ENCODE data around the gene BRD7.

BRD7 gene

DNA sequence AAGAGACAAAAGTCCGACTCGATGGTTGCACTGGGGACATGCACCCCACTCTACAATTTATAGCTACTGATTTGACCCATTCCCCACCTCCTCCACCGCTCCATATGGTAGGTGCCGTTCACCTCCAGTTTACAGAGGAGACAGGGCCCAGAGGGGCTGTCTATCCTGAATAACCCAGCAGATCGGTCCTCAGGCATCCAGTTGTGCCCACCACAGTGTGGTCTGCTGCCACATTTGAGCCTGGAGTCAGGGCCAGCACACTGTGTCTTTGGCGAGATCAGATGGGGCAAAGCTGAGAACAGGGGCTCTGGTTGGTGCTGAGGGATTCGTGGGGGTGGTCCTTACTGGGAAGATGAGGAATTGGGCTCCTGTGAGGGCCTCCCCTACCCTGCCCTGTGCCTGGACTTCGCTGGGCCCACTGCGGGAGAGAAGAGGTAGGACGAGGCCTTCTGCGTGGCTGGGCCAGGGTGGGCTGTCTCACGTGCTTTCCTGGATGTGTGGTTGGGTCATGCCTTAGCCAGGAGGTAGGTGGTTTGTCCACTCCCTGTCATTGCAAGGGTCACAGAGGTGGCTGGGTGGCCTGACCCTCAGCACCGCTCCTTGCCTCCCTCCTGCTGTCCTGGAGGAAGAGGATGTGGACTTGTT lies 99.6 kb downstream of the BRD7 start:
- TF ChIP-seq EZH2 (optimal IDR thresholded peaks at IDR 0.05; ENCODE audit: low read depth, low read length) (no peak), EZH2phosphoT487 (IDR thresholded peaks at IDR 0.05; ENCODE audit: low read length) (no peak), CTCF (IDR thresholded peaks at IDR 0.05; ENCODE audit: low read length) (no peak)
- no peak overlapping the region for H2AFZ ChIP-seq (ENCODE audit: low read length)
- no peaks in the 10 kb centered on the region for H3K9me2 ChIP-seq (replicated peaks; ENCODE audit: insufficient read depth, low read length)
- peaks cover 22% of the 10 kb centered on the region for H3K79me2 ChIP-seq (ENCODE audit: low read length)
- H3K9me3 ChIP-seq (replicated peaks; ENCODE audit: insufficient read depth, low read length) = no peaks in the 10 kb centered on the region
- no peaks in the 10 kb centered on the region for H4K20me1 ChIP-seq (ENCODE audit: insufficient read depth, low read length)
- no peak overlapping the region for H3K4me3 ChIP-seq (ENCODE audit: low read length)
- H3K4me1 ChIP-seq (ENCODE audit: low read length) = peaks cover 23% of the 10 kb centered on the region
- no peak overlapping the region for H3K4me2 ChIP-seq (ENCODE audit: low read depth, low read length)
- DNase-seq = no peak
- no peak overlapping the region for H3K9ac ChIP-seq (ENCODE audit: low read length)
- no peaks in the 10 kb centered on the region for H3K27me3 ChIP-seq (replicated peaks; ENCODE audit: insufficient read depth, low read length)
- no peaks in the 10 kb centered on the region for H3F3A ChIP-seq (ENCODE audit: insufficient read depth, low read length)
- no peaks in the 10 kb centered on the region for H3K36me3 ChIP-seq (replicated peaks; ENCODE audit: insufficient read depth, low read length)
- no peak overlapping the region for H3K27ac ChIP-seq (ENCODE audit: low read length)

- no peak for TF ChIP-seq EZH2 (optimal IDR thresholded peaks at IDR 0.05; ENCODE audit: low read depth, low read length)
- TF ChIP-seq CTCF (IDR thresholded peaks at IDR 0.05; ENCODE audit: low read length) = no peak
- TF ChIP-seq EZH2phosphoT487 (IDR thresholded peaks at IDR 0.05; ENCODE audit: low read length) = no peak
- DNase-seq = no peak
- H3K27me3 ChIP-seq (replicated peaks; ENCODE audit: insufficient read depth, low read length) = no peaks in the 10 kb centered on the region
- H3K4me2 ChIP-seq (ENCODE audit: low read depth, low read length) = no peak overlapping the region
- no peak overlapping the region for H3K4me3 ChIP-seq (ENCODE audit: low read length)
- H3K79me2 ChIP-seq (ENCODE audit: low read length) = peaks cover 22% of the 10 kb centered on the region
- H3K9me3 ChIP-seq (replicated peaks; ENCODE audit: insufficient read depth, low read length) = no peaks in the 10 kb centered on the region
- no peaks in the 10 kb centered on the region for H3F3A ChIP-seq (ENCODE audit: insufficient read depth, low read length)
- no peaks in the 10 kb centered on the region for H3K36me3 ChIP-seq (replicated peaks; ENCODE audit: insufficient read depth, low read length)
- H2AFZ ChIP-seq (ENCODE audit: low read length) = no peak overlapping the region
- H3K9me2 ChIP-seq (replicated peaks; ENCODE audit: insufficient read depth, low read length) = no peaks in the 10 kb centered on the region
- no peak overlapping the region for H3K9ac ChIP-seq (ENCODE audit: low read length)
- no peaks in the 10 kb centered on the region for H4K20me1 ChIP-seq (ENCODE audit: insufficient read depth, low read length)
- H3K4me1 ChIP-seq (ENCODE audit: low read length) = peaks cover 18% of the 10 kb centered on the region
- H3K27ac ChIP-seq (ENCODE audit: low read length) = no peak overlapping the region
Observed at GRCh38 chr16:50268352-50268751, 100.4 kb downstream of the BRD7 start.

- H2AFZ ChIP-seq (ENCODE audit: low read length) = no peak overlapping the region
- H3K79me2 ChIP-seq (ENCODE audit: low read length) = peaks cover 17% of the 10 kb centered on the region; the same call in 1 of the 2 replicates
- no peak overlapping the region for H3K9ac ChIP-seq (ENCODE audit: low read length)
- 0 out of 2 replicates have a peak overlapping the region, but pooled peaks have one; percentile 89 for H3K4me2 ChIP-seq (ENCODE audit: low read depth, low read length)
- H3K4me3 ChIP-seq (ENCODE audit: low read length) = no peak overlapping the region
- no peaks in the 10 kb centered on the region for H3K27me3 ChIP-seq (replicated peaks; ENCODE audit: insufficient read depth, low read length)
- DNase-seq = no peak
- H3K9me3 ChIP-seq (replicated peaks; ENCODE audit: insufficient read depth, low read length) = no peaks in the 10 kb centered on the region
- H3K36me3 ChIP-seq (replicated peaks; ENCODE audit: insufficient read depth, low read length) = no peaks in the 10 kb centered on the region
- H3K9me2 ChIP-seq (replicated peaks; ENCODE audit: insufficient read depth, low read length) = no peaks in the 10 kb centered on the region
- no peaks in the 10 kb centered on the region for H3F3A ChIP-seq (ENCODE audit: insufficient read depth, low read length)
- TF ChIP-seq EZH2 (optimal IDR thresholded peaks at IDR 0.05; ENCODE audit: low read depth, low read length) = no peak
- TF ChIP-seq EZH2phosphoT487 (IDR thresholded peaks at IDR 0.05; ENCODE audit: low read length) = no peak
- TF ChIP-seq CTCF (IDR thresholded peaks at IDR 0.05; ENCODE audit: low read length) = no peak
- peaks cover 15% of the 10 kb centered on the region for H3K4me1 ChIP-seq (ENCODE audit: low read length)
- H3K27ac ChIP-seq (ENCODE audit: low read length) = no peak overlapping the region
- H4K20me1 ChIP-seq (ENCODE audit: insufficient read depth, low read length) = no peaks in the 10 kb centered on the region
Observed at GRCh38 chr16:50267651-50268050, 101.1 kb downstream of the BRD7 start.

Data from MM.1S (cell line).